Prostate gland (tissue), 2 donors: ENCODE results near the gene ACTL10.

Experiments used
- POLR2A ChIP-seq: fragments of 450-650 bp; IDR thresholded peaks from one replicate; pipeline ENCODE4 v1.6.1; 2016; ENCODE audit warnings: antibody characterized with exemption, mild to moderate bottlenecking
- POLR2AphosphoS5 ChIP-seq: sonication (generic); formaldehyde crosslinking; IDR thresholded peaks from one replicate; pipeline ENCODE4 v1.6.1; 2017; ENCODE audit warnings: antibody characterized with exemption
- TF ChIP-seq, protein P1 (sequence below), 4 experiments: fragments of 200-600 bp in 2 of 4; fragments of 450-650 bp in 2 of 4; sonication (generic) in 2 of 4; IDR thresholded peaks; 1 replicate in 3 of 4; 2 replicates in 1 of 4; pipeline ENCODE4 v1.5.1; 2016 to 2019; ENCODE audit warnings: antibody characterized with exemption in 4 of 4, mild to moderate bottlenecking in 2 of 4, moderate library complexity in 2 of 4

DNA sequence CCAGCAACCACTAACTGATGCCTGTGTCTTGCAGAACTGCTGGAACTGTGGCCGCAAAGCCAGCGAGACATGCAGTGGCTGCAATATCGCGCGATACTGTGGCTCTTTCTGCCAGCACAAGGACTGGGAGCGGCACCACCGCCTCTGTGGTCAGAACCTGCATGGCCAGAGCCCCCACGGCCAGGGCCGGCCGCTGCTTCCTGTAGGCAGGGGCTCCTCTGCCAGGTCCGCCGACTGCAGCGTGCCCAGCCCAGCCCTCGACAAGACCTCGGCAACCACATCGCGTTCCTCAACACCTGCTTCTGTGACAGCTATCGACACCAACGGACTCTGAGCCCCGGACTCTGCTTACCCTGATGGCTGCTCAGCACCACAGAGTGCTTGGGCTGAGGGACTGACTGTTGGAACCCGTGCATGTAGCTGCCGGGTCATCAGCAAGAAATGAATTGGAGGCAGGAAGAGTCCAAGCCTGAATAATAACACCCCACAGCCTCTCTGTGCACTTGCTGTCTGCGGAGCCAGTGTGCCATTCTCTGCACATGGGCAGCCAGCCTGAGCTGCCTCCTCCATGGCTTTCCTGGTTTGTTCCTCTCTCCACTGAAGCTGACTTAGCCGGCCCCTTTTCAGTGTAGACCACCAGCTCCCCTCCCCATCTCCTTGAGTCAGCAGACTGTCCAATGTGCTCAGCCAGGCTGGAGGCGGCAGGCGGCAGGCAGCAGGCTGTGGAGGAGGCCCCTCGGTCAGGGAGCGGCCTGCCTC lies 22.3 kb upstream of the ACTL10 start:
- TF ChIP-seq, protein P1, sequence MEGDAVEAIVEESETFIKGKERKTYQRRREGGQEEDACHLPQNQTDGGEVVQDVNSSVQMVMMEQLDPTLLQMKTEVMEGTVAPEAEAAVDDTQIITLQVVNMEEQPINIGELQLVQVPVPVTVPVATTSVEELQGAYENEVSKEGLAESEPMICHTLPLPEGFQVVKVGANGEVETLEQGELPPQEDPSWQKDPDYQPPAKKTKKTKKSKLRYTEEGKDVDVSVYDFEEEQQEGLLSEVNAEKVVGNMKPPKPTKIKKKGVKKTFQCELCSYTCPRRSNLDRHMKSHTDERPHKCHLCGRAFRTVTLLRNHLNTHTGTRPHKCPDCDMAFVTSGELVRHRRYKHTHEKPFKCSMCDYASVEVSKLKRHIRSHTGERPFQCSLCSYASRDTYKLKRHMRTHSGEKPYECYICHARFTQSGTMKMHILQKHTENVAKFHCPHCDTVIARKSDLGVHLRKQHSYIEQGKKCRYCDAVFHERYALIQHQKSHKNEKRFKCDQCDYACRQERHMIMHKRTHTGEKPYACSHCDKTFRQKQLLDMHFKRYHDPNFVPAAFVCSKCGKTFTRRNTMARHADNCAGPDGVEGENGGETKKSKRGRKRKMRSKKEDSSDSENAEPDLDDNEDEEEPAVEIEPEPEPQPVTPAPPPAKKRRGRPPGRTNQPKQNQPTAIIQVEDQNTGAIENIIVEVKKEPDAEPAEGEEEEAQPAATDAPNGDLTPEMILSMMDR (IDR thresholded peaks at IDR 0.05), result no peak
- no peak for TF ChIP-seq POLR2A
- TF ChIP-seq POLR2AphosphoS5, result no peak
